Stimulated activated CD4-positive, alpha-beta T cell treated with anti-CD3 and anti-CD28 coated beads, Interleukin-12 subunit alpha, Interleukin-12 subunit beta, amount 100 ng/mL, for 24 hours (primary cell): Measurements from ENCODE around the gene HEATR9.

ENCODE experiments used
- DNase-seq, 2 experiments: peaks; one replicate each; pipeline ENCODE4 v3.0.0-alpha.2; 2020; ENCODE audit warnings: low read depth in 2 of 2

The HEATR9 gene

GRCh38 chr17:35809855-35810461 is 58.7 kb downstream of the HEATR9 start:
- no peak for DNase-seq

GRCh38 chr17:35808962-35809854 is 59.5 kb downstream of the HEATR9 start, which contains the start of gene TAF15:
Gene TAF15, plus strand, starts transcription at chr17:35809484. Its CDS starts 86 bp downstream, at chr17:35809570.
- peak; percentile 91 to 92 for DNase-seq

GRCh38 chr17:35808240-35808961 is 60.3 kb downstream of the HEATR9 start:
- DNase-seq, result no peak

- no peak for DNase-seq
Measured at GRCh38 chr17:35807371-35808144, 61.1 kb downstream of the HEATR9 start.
